Activated CD8-positive, alpha-beta memory T cell treated with anti-CD3 and anti-CD28 coated beads, Interleukin-2, amount 50 U/mL, for 4 hours (primary cell): Measurements from ENCODE around the gene PCGF2.
A peak's percentile ranks its signal among the peaks of the same experiment; 100 is the strongest.
"Not testable (repeated sequence)": the region's sequence is repeated elsewhere in the genome, so short reads cannot be mapped to it uniquely, and the experiment has no call there.

ENCODE experiments used
- DNase-seq: peaks from one replicate; pipeline ENCODE4 v3.0.0-alpha.2; 2020

The PCGF2 gene

DNA sequence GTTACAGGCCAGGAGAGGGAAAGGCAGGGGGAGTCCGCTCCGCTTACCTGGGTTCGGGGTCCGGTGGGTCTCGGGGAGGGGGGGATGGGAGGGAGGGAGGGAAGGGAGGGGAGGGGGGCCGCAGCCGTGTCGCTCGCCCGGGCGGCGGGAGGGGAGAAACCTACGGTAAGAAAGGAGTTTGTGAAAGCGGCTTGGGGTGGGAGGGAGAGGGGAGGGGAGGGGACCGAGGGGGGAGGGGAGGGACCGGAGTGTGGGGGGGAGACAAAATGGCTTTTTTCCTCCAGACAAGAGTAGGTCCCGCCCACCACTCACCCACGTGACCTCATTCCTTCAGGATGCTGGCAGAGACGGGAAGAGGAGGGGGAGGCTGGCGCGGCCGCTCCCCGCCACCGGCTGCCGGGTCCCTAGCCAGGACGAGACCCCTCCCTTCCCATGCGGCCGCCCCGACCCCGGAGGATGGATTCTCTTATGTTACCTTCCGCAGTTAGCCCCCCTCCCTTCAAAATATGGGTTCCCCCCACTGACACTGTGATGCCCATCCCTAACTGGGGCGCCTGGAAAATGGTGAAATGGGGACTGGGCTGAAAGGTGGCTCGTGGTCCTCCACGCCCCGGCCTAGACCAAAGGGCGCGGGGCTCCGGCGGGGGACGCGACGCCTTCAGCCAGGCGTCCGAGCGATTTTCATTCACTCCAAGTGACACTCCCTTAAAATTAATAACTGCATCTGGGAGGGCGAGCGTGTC, at the start of gene PCGF2:
Gene PCGF2 (minus strand): TSS at position 188 of the 743 bp plus-strand sequence. CDS start 7,934 bp downstream, outside the sequence.
- no peak for DNase-seq

DNA sequence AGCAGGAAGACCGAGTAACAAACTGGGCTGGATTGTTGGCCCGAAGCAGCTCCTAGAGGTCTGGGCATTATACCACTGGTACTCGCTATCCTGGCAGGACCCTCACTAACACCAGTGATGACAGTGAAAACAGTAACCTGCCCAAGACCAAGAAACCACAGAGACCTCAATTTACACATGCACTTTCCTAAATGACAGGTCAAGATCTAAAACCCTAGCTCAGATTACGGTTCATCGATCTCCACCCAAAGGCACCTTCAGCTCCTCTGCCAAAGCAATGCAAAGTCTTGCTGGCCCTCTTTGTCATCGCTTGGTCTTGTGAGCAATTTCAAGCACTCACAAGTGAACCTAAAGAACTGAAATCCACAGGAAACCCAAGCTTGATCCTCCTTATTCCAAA, 49.7 kb upstream of the PCGF2 start:
- DNase-seq = no peak

DNA sequence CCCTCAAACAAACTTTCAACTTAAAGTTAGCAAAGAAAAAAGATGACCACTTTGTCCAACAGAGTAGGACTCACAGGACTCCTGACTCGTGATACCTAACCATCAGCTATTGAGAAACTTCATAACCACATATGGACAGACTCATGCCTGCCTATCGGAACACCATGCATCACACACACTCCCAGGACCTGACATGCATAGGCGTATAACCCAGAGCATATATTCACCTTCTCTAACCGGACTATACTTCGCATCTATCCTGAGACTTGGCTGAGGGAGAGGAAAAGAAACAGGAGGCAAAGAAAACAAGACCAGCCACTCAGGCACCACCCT, 49.0 kb upstream of the PCGF2 start:
- DNase-seq = no peak

DNA sequence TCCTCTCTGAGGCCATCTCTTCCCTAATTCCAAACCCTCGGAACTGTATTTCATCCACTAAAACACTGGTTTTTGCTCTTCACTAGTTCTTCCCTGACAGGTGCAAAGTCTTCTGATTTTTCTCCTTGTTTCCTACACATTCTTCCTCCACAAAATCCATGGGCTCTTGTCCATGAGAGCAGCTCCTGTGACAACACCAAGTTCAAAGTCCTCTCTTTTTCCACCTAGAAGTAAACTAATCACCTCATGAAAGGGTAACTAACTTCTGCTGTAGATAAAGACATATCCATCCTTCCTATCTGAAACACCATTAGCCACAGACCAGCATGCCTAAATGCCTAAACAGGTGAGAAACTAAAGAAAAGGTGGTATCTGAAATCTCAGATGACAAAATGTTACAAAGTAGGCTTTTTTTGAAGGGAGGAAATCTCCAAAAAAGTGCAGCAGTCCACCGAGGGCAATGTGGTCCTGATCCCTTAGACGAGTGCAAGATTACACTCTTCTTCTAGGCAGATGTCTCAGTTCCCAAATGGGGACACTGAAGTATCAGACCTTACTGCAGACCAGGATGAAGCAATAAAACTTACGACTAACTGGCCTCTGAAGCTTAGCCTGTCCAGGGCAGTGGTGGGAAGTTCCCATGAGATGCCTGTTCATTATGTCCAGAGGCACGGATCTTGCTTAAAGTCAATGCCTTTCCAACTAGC, 48.5 kb upstream of the PCGF2 start:
- no peak for DNase-seq

DNA sequence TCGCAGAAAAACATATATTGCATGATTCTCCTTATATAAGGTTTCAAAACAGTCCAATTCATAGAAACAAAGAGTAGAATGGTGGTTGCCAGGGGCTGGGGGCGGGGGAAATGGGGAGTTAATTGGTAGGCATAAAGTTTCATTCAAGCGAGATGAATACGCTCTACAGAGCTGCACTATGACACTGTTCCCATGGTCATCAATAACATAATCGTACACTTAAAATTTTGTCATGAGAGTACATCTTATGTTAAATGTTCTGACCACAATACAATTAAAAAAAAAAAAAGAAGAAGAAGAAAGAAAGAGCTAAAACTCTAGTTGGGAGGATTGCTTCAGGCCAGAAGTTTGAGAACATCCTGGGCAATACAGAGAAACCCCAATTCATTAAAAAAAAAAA, 46.1 kb upstream of the PCGF2 start:
- no peak for DNase-seq

DNA sequence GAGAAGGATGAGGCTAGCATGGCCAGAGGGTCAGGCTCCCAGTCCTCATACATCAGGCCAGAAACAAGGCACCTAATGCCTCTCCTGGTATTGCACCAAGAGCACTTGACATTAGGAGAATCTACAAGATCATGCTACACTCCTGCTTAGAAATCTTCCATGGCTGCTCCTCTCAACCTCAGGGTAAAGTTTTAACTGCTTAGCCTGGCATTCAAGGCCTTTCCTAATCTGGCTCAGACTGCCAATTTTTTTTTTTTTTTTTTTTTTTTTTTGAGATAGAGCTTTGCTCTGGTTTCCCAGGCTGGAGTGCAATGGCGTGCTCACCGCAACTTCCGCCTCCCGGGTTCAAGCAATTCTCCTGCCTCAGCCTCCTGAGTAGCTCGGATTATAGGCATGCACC, 43.0 kb upstream of the PCGF2 start:
- no peak for DNase-seq

DNA sequence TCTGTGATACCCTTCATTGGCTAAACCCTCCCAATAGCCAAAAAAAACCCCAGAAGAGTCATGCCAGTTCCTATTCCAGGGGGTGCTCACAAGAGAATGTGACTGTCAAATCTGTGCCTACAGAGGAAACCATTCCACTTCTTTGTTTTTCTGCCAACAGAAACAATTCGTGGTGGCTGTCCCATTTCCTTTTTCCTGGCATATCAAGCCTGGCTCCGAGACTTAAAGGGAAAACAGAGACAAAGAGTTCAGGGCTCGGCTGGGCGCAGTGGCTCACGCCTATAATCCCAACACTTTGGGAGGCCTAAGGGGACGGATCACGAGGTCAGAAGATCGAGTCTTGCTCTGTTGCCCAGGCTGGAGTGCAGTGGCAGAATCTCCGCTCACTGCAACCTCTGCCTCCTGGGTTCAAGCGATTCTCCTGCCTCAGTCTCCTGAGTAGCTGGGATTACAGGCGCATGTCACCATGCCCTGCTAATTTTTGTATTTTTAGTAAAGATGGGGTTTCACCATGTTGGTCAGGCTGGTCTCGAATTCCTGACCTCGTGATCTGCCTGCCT, 42.1 kb upstream of the PCGF2 start:
- not testable (repeated sequence) for DNase-seq

DNA sequence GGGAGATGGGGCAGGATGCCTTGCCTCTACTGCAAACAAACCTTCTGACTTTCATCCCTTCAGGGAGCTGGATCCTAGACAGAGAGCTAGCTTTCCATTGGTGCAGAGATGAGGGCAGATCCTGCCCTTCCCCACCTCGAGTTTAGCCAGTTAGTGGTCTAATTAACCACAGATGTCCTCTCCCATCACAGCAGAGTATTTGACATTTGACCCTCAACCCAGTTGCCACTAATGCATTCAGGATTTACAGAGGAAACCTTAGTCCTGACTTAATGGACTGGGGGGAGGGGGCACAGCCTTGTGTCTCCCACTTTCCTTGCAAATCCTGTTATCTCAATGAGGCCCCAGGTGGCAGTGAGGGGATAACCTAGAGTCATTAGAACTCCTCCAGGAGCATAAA, 41.0 kb upstream of the PCGF2 start:
- no peak for DNase-seq

DNA sequence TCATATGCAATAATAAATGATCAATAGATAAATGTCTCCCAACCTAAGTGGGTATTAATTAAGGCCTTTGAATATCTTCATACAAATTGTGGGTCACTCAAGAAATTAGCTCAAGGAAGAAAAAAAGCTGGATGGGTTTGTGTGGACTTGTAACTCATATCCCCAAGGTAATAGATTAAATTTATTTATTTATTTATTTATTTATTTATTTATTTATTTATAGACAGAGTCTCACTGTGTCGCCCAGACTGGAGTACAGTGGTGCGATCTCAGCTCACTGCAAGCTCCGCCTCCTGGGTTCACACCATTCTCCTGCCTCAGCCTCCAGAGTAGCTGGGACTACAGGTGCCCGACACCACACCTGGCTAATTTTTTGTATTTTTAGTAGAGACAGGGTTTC, 39.9 kb upstream of the PCGF2 start:
- DNase-seq = not testable (repeated sequence)

DNA sequence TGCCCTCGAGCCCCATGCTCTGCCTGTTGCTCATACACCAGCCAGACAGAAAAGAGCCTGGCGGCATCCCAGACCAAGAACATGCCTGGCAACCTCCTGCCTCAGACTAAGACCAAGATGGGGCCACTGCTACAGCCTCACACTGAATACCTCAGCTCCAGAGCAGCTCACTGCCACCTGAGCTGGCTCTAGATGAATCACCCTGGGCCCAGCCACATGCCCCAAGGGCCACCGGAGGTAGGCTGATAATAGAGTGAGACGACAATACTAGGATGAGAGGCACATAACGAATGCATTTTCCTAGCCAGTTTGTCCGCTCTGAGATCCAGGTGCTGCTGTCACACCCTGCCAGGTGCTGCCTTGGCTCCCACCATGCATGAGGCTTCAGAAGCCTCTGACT, 38.2 kb upstream of the PCGF2 start:
- DNase-seq = no peak

DNA sequence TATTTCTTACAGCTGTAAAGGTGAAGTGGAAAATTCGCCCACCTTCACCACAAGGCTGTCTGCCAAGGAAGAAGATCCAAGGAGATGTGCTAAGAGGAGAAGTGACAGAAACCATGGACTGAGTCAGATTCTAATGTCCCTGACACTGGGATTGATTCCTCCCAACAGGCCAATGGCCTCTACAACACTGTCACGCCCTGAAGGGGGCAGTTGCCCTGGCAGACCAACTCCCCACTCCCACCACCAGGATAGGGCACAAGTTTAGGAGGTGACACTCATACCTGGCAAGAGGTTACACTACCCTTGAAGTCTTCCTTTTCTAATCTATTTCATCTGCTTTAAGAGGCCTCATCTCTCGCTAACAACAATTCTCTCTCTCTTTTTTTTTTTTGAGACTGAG, 35.1 kb upstream of the PCGF2 start:
- DNase-seq = no peak

DNA sequence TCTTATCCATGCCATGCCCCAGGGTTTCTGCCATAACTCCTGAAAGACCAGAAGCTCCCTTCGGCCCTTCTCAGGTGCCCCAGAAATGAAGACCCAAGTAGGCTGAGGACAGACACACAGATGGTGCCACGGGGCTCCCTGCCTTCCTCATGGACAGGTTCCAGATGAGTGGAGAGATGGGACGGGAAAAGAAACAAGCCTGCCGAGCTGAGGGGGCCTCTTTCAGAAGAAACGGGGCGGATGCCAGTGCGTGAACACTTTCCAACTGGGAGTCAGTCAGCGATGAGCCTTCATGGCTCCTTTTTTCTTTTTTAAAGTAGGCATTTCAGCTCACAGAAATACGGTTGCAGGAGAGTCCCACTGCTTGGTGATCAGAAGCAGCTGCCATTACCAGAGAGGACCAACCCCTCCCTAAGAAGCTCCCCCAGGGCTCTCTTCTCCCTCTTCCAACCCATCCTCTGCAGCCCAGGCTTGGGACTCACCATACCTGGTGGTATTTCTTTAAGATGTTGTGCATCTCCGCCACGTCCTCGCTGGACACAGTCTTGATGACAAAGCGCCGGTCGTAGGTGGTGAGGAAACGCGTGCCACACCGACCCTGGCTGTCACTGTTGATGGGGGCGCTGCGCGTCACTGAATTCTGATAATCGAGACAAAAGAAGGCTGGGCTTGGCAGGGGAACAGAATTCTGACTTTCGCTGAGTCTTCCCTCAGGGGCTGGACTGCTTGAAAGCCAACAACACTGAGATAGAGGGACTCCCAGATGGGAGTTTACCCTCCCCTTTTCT, 32.0 kb upstream of the PCGF2 start:
- DNase-seq = no peak

DNA sequence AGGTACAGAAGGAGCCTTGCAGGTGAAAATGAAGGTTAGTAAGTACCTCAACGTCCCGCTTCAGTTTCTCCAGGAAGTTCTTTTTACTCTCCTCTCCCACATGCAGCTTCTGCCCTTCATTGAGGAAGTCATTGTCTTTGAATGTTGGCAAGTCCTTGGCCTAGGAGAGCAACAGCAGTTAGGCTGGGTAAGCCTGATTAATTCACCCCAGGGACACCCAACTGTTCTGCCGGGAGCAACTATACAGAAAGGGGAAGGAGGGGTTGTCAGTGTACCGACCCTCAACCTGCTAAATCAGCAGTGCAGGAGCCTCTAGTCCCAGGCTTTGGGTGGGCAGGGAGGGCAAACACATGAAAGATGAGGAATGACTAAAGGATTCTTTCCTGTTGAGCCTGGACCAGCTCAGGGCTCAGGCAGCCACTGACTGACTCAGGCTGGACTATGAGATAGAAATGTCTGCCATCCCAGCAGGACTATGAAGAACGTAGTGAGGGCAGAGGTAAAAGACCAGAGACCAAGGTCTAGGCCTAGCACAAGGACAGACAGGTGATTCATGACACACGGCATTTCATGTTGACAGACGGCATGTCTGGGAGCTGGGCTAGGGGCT, 29.6 kb upstream of the PCGF2 start:
- no peak for DNase-seq

DNA sequence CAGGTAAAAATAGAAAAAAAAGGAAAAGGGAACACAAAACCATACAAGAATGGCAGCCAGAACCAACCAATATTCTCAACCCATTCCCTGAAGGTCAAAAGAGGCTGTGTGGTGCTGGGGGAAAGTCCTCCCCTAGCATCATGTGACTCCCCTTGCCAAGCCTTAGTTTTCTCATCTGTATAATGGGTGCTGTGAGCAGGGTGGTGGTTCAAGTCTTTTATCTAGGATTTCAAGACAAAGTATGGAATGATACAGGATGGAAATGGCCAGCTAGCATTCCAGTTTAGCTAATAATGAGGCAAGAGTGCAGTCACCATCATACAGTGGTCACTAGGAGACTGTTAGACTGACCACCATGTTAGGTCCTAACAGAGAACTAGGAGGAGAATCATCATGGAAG, 25.1 kb upstream of the PCGF2 start:
- no peak for DNase-seq

DNA sequence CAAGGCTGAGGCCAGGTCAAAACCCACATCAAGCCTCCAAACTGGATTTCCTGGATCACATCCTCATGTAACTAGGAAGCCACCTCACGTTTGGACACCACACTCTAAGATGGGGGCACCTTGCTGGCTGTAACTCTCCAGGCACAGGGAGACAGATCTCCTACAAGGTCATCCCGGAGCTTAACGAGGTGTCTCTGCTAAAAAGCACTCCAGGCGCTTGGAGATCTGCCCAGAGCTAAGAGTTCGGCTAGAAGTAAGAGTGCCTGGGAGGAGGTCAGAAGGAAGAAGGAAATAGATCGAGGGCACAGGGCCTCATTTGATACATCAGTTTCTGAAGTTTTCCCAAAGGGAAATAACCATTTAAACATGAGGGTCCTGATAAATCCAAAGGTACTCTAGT, 20.3 kb upstream of the PCGF2 start:
- DNase-seq = no peak

DNA sequence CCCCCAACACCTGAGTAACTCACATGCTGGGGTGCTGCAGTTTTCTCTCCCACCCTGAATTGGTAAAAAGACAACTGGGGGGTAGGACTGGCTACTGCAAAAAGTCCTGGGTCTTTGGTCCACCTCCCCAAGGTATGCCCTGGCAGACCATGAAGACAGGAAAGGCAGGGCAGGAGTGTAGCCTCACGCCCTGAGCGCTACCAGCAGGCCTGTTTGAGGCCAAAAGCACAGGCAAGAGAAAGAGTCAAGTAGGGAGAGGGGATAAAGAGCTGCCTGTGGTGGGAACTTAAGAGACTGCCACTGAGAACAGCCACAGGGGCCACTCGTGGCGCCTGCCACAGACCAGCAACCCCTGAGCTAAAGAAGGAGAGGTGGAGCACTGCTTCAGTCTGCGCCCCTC, 18.2 kb upstream of the PCGF2 start:
- no peak for DNase-seq

DNA sequence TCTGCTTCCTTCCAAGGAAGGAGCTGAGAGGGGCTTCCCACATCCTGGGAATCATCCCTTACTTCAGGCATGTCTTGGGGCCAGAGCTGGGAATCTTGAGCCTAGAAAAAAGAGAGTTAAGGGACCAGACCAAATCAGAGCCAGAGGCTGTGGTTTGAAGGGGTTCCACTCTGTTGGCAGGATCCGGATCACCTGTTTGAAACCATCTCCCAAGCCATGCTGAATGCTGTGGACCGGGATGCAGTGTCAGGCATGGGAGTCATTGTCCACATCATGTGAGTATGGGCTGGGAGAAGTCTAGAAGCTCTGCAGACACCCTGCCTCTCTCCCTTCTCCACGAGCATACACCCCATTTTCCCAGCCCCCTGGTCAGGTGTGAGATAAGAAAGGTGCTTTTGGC, 14.1 kb upstream of the PCGF2 start:
- DNase-seq = no peak

DNA sequence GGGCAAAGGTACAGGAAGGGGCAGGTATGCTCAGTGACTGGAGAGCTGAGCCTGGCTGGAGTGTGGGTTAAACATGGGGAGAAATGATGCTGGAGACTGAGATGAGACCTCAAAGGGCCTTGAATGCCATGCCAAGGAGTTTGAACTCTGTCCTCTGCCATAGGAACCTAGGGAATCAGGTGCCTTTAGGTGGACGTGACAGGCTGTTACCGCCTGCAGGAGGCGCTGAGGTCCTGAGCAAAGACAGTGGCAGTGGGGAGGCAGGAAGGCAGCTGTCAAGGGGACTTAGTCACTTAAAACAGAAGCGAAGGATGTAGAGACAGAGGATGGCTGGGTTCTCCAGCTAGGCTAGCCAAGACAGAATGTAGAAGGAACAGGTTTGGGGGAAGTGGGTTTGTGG, 13.5 kb upstream of the PCGF2 start:
- no peak for DNase-seq

DNA sequence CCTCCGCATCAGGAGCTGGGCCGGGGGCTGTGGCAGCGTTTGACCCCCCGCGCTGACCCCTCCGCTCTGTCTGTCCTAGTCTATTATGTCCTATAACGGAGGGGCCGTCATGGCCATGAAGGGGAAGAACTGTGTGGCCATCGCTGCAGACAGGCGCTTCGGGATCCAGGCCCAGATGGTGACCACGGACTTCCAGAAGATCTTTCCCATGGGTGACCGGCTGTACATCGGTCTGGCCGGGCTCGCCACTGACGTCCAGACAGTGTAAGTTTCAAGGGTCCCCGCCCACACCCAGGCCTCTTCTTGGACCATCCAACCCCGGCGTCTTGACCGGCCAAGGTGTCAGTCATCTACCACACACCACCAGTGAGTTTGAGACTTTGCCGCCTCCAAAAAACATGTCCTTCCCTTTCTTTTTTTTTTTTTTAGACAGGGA, 5.0 kb upstream of the PCGF2 start:
- no peak for DNase-seq

DNA sequence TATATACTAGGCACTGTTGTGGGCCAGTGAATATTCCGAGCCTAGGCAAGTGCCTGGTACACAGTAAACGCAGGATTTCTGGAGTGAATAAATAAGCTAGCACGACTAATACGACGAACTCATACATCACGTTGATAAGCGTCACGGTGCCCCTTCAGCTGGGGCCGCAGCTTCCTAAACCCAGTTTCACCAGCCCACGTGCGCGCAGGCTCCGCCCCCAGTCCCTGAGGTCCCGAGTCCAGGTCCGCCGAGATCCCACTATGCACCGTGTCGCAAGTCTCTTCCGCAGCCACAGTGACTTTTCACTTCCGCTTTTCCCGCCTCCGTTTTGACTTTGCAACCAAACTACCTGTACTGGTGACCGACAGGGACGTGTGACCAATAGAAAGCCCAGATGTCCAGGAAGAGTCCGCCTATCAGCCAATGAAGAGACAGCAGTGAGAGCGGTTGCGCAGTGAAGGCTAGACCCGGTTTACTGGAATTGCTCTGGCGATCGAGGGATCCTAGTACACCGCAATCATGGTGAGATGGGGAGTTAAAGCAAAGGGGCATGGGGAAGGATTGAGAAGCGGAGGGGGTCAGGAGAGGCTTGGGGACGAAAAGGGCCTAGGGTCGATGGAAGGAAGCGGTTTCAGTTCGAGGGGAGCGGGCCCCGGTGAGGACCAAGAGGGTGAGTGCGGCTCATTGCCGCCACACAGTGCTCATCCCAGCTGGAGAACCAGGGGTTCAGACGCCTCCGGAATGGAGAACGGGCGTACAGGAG, 4.4 kb upstream of the PCGF2 start, which contains the start of gene PSMB3:
Gene PSMB3 (plus strand): TSS at position 434 of the 763 bp plus-strand sequence. CDS start 86 bp downstream, at position 520.
- DNase-seq = peak; percentile 95

DNA sequence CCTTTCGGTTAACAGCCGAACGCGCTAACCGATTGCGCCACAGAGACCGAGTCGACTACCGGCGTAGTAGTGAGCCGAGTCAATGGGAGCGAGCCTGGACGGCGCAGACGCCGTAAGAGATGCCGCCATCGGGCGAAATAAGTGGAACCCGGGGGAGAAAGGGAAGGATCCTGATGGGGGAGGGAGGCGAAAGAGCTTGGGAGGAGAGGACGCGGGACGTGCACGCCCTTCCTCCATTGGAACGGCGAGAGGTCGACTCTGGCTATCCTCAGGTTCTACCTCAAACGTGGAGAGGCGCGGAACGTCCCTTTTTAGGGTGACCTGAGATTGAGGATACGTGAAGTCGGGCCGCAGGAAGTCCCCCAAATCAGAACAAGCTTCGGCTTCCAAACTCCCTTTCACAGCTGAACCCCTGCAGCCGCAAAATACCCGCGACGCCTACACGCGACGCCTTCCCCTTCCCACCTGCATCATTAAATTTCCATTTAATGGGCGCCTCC, 3.7 kb upstream of the PCGF2 start:
- DNase-seq = peak; percentile 80
